Stimulated activated CD4-positive, alpha-beta T cell treated with anti-CD3 and anti-CD28 coated beads, TNF-alpha, amount 100 ng/mL, for 1 hour (primary cell): ENCODE results near the gene EXT2.

Source experiments
- DNase-seq, 3 donors: peaks; one replicate each; pipeline ENCODE4 v3.0.0-alpha.2; 2020; ENCODE audit warnings: low read depth in 3 of 3, low spot score in 1 of 3

Gene EXT2

GRCh38 chr11:44083906-44084305 lies 11.6 kb upstream of the EXT2 start:
- DNase-seq: no peak

GRCh38 chr11:44085330-44085729 lies 10.1 kb upstream of the EXT2 start:
- no peak for DNase-seq

- DNase-seq: no peak
Measured at GRCh38 chr11:44088377-44088776, 7.1 kb upstream of the EXT2 start.

- DNase-seq: no peak
Measured at GRCh38 chr11:44088871-44089270, 6.6 kb upstream of the EXT2 start.

- no peak for DNase-seq
Measured at GRCh38 chr11:44090539-44090938, 4.9 kb upstream of the EXT2 start.

GRCh38 chr11:44094260-44094868 lies 1.1 kb upstream of the EXT2 start:
- DNase-seq: peak; percentile 22 to 54 (median 41)

GRCh38 chr11:44096360-44097185 lies 1.1 kb downstream of the EXT2 start:
- no peak for DNase-seq

GRCh38 chr11:44097821-44098220 lies 2.3 kb downstream of the EXT2 start:
- no peak for DNase-seq

GRCh38 chr11:44101098-44101497 lies 5.6 kb downstream of the EXT2 start:
- no peak for DNase-seq

GRCh38 chr11:44104481-44105294 lies 9.2 kb downstream of the EXT2 start:
- no peak for DNase-seq

GRCh38 chr11:44108260-44108659 lies 12.8 kb downstream of the EXT2 start:
- no peak for DNase-seq

GRCh38 chr11:44110231-44110679 lies 14.8 kb downstream of the EXT2 start:
- peak in 2 of 3 donors; percentile 7 to 19 for DNase-seq

- DNase-seq: no peak
Measured at GRCh38 chr11:44112091-44112821, 16.8 kb downstream of the EXT2 start.

- DNase-seq: no peak
Measured at GRCh38 chr11:44113018-44113417, 17.5 kb downstream of the EXT2 start.

- no peak for DNase-seq
Measured at GRCh38 chr11:44113572-44113971, 18.1 kb downstream of the EXT2 start.

GRCh38 chr11:44116234-44116830 lies 20.9 kb downstream of the EXT2 start:
- DNase-seq: no peak

- no peak for DNase-seq
Measured at GRCh38 chr11:44120169-44120568, 24.7 kb downstream of the EXT2 start.

- no peak for DNase-seq
Measured at GRCh38 chr11:44125598-44125997, 30.1 kb downstream of the EXT2 start.

GRCh38 chr11:44126304-44126703 lies 30.8 kb downstream of the EXT2 start:
- no peak for DNase-seq

- no peak for DNase-seq
Measured at GRCh38 chr11:44127130-44127529, 31.7 kb downstream of the EXT2 start.

GRCh38 chr11:44128729-44129128 lies 33.3 kb downstream of the EXT2 start:
- no peak for DNase-seq
